HepG2 (cell line): ENCODE measurements around the gene L3MBTL1. TPM values are rescaled to one million over a fixed set of nuclear protein-coding genes. Genes with fewer than 3 reads are reported as not detected.
A peak's percentile ranks its signal among the peaks of the same experiment; 100 is the strongest.

Source experiments
- AKNA ChIP-seq: sonication (generic); formaldehyde crosslinking; IDR thresholded peaks from 2 replicates; pipeline ENCODE4 v1.4.0; 2020; ENCODE audit warnings: missing genetic modification reagents, borderline replicate concordance
- ARNT ChIP-seq: fragments of 450-650 bp; IDR thresholded peaks from 2 replicates; pipeline ENCODE4 v1.6.1; 2017
- KLF15 ChIP-seq: sonication (generic); formaldehyde crosslinking; IDR thresholded peaks from 2 replicates; pipeline ENCODE4 v1.8.1; 2023; ENCODE audit warnings: borderline replicate concordance, mild to moderate bottlenecking, inconsistent platforms, missing genetic modification reagents, mixed read lengths
- SOX5 ChIP-seq: IDR thresholded peaks from 2 replicates; pipeline ENCODE4 v1.6.1; 2016; ENCODE audit warnings: borderline replicate concordance
- ZNF160 ChIP-seq: sonication (generic); formaldehyde crosslinking; IDR thresholded peaks from 2 replicates; pipeline ENCODE4 v1.8.0; 2022; ENCODE audit warnings: mild to moderate bottlenecking, inconsistent platforms, missing genetic modification reagents
- ZNF335 ChIP-seq: sonication (generic); formaldehyde crosslinking; IDR thresholded peaks from 2 replicates; pipeline ENCODE4 v1.4.0; 2020; ENCODE audit warnings: missing genetic modification reagents
- ZNF629 ChIP-seq: sonication (generic); formaldehyde crosslinking; conservative IDR thresholded peaks from 2 replicates; pipeline ENCODE4 v1.5.0; 2020; ENCODE audit warnings: missing genetic modification reagents
- ZNF761 ChIP-seq: sonication (generic); formaldehyde crosslinking; conservative IDR thresholded peaks from 2 replicates; pipeline ENCODE4 v1.4.0; 2020; ENCODE audit warnings: mild to moderate bottlenecking, missing genetic modification reagents
- ZUFSP ChIP-seq: sonication (generic); formaldehyde crosslinking; IDR thresholded peaks from 2 replicates; pipeline ENCODE4 v1.9.0; 2021; ENCODE audit warnings: missing genetic modification reagents, mild to moderate bottlenecking, borderline replicate concordance
- polyA plus RNA-seq, 8 experiments: library from polyadenylated mRNA; depleted of rRNA in 3 of 8; stranded (reverse) in 7 of 8; unstranded in 1 of 8; fragments of >200 nt; fragmentation: Illumina TruSeq in 4 of 8; extraction: Trizol in 4 of 8; gene quantifications; 2 replicates each; pipeline versions ENCODE4 v1.2.1 to v1.2.3, GENCODE V29; 2011 to 2016; ENCODE audit warnings: low read depth in 4 of 8, missing spikeins in 1 of 8, mixed read lengths in 1 of 8; ENCODE audit not compliant: insufficient read depth in 1 of 8
- total RNA-seq, 5 experiments: library from RNA; depleted of rRNA; stranded (reverse); fragments of >200 nt; fragmentation: Illumina TruSeq; extraction: Trizol; gene quantifications; 2 replicates each; pipeline ENCODE4 v1.2.3, GENCODE V29; 2016; ENCODE audit warnings: low read depth in 1 of 5
- TF ChIP-seq, protein P1 (sequence below): sonication (generic); formaldehyde crosslinking; IDR thresholded peaks from 2 replicates; pipeline ENCODE4 v1.4.0; 2020; ENCODE audit warnings: missing genetic modification reagents; ENCODE audit errors: not compliant biosample characterization
- TF ChIP-seq, protein P2 (sequence below): sonication (generic); formaldehyde crosslinking; IDR thresholded peaks from 2 replicates; pipeline ENCODE4 v1.5.0; 2020; ENCODE audit warnings: mild to moderate bottlenecking, low read depth, missing genetic modification reagents, borderline replicate concordance
- TF ChIP-seq, protein P3 (sequence below): sonication (generic); formaldehyde crosslinking; IDR thresholded peaks from 2 replicates; pipeline ENCODE4 v1.4.0; 2020; ENCODE audit warnings: low read depth, mild to moderate bottlenecking, missing genetic modification reagents

L3MBTL1 gene
- total and polyA plus RNA-seq, 2 of the 13 experiments (the other 11 are each of a cell fraction or from before 2014, with no cell fraction given): 9.0 to 17.8 TPM

- TF ChIP-seq SOX5 (no peak), ARNT (no peak), ZNF335 (no peak), ZNF160 (CRISPR knock-in tag) (no peak; the same call in 1 of the 2 replicates), AKNA (CRISPR knock-in tag) (no peak), ZUFSP (CRISPR knock-in tag) (no peak), ZNF761 (CRISPR knock-in tag) (no peak), ZNF629 (no peak), KLF15 (no peak)
- TF ChIP-seq, protein P1, sequence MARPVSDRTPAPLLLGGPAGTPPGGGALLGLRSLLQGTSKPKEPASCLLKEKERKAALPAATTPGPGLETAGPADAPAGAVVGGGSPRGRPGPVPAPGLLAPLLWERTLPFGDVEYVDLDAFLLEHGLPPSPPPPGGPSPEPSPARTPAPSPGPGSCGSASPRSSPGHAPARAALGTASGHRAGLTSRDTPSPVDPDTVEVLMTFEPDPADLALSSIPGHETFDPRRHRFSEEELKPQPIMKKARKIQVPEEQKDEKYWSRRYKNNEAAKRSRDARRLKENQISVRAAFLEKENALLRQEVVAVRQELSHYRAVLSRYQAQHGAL (CRISPR knock-in tag): no peak
- TF ChIP-seq, protein P2, sequence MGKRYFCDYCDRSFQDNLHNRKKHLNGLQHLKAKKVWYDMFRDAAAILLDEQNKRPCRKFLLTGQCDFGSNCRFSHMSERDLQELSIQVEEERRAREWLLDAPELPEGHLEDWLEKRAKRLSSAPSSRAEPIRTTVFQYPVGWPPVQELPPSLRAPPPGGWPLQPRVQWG (CRISPR knock-in tag): 0 out of 2 replicates have a peak, but pooled peaks have one; percentile 87
- TF ChIP-seq, protein P3, sequence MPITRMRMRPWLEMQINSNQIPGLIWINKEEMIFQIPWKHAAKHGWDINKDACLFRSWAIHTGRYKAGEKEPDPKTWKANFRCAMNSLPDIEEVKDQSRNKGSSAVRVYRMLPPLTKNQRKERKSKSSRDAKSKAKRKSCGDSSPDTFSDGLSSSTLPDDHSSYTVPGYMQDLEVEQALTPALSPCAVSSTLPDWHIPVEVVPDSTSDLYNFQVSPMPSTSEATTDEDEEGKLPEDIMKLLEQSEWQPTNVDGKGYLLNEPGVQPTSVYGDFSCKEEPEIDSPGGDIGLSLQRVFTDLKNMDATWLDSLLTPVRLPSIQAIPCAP: no peak
- TF ChIP-seq, all 625 proteins: peak for 24
Measured at GRCh38 chr20:43590036-43590391, 82.5 kb downstream of the L3MBTL1 start (continued).
